ENCODE results near the gene OR52N2. TPM values are rescaled to one million over a fixed set of nuclear protein-coding genes. Genes with fewer than 3 reads are reported as not detected.
A peak's percentile ranks its signal among the peaks of the same experiment; 100 is the strongest.

OR52N2 gene
- not detected for total RNA-seq

DNA sequence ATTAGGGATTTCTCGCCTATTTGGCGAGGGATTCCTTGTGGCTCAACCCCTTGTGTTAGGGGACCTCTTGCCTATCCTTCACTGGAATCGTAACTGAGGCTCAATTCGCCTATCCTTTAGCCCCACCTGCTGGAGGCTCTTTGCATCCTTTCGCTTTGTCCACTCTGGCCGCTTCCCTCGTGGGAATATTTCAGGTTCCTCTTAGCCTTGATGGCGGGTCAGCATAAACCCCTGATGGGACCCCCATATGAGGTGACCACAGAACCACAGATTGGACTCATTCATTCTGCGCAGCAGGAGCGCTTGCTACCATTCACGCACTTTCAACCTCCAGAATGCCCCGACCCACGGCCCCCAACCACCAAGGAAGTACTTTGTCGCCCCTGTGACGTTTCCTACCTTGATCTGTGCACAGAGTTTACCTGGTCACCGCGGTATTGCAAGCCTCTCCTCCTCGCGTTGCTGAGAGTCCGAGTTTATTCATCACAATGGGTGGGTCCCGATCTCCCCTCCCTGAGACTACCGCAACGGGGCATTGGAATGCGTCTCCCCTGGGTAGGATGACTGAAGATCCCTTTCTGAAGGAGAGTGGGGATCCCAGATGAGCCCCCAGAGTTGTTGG is at the start of gene OR52N2:
TSS of gene OR52N2 (plus strand) at position 425 of the 622 bp plus-strand sequence. CDS start 11,412 bp downstream, outside the sequence.
- peak; percentile 61 to 76 for DNase-seq
- 13 to 16% methylated on average over 24 of the region's 24 CpGs for WGBS, 2 donors

GRCh38 chr11:5767056-5767455 is 41.7 kb upstream of the OR52N2 start:
- H3K9me3 ChIP-seq, result no peaks in the 10 kb centered on the region
- no peaks in the 10 kb centered on the region for H3K36me3 ChIP-seq
- intact Hi-C loops (cut with DNase I), result no loop called here
- WGBS, 2 donors, result 71 to 79% methylated on average over 1 of the region's 1 CpG
- TF ChIP-seq POLR2A (IDR thresholded peaks at IDR 0.05), result no peak
- TF ChIP-seq, protein P1, sequence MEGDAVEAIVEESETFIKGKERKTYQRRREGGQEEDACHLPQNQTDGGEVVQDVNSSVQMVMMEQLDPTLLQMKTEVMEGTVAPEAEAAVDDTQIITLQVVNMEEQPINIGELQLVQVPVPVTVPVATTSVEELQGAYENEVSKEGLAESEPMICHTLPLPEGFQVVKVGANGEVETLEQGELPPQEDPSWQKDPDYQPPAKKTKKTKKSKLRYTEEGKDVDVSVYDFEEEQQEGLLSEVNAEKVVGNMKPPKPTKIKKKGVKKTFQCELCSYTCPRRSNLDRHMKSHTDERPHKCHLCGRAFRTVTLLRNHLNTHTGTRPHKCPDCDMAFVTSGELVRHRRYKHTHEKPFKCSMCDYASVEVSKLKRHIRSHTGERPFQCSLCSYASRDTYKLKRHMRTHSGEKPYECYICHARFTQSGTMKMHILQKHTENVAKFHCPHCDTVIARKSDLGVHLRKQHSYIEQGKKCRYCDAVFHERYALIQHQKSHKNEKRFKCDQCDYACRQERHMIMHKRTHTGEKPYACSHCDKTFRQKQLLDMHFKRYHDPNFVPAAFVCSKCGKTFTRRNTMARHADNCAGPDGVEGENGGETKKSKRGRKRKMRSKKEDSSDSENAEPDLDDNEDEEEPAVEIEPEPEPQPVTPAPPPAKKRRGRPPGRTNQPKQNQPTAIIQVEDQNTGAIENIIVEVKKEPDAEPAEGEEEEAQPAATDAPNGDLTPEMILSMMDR (IDR thresholded peaks at IDR 0.05), result no peak
- H3K4me3 ChIP-seq (replicated peaks in 1 of 3), result no peak overlapping the region
- H3K27ac ChIP-seq, result no peak overlapping the region
- DNase-seq, result no peak
- H3K27me3 ChIP-seq, result no peaks in the 10 kb centered on the region
- no peaks in the 10 kb centered on the region for H3K4me1 ChIP-seq

More for the DNA sequence above, at the start of gene OR52N2:
- H3K4me1 ChIP-seq, result no peaks in the 10 kb centered on the region
- no peak within 1 kb of the TSS for H3K27ac ChIP-seq
- peak within 1 kb of the TSS in 2 of 3 donors; percentile 9 for H3K4me3 ChIP-seq (replicated peaks in 1 of 3)
- no peaks in the 10 kb centered on the region for H3K36me3 ChIP-seq
- no peaks in the 10 kb centered on the region for H3K27me3 ChIP-seq
- intact Hi-C loops (cut with DNase I), result loop anchor here (5.0 to 10.0 kb wide), 2 partner anchors 331 to 684 kb away; no protein-coding TSS in a partner anchor
- TF ChIP-seq POLR2A (IDR thresholded peaks at IDR 0.05), result no peak
- TF ChIP-seq, protein P1 (IDR thresholded peaks at IDR 0.05), result peak in 5 of 6 experiments; percentile 49 to 86 (median 81)
- no peaks in the 10 kb centered on the region for H3K9me3 ChIP-seq

GRCh38 chr11:5783255-5783654 is 25.5 kb upstream of the OR52N2 start, which contains the start of gene OR52N5:
Gene OR52N5, minus strand, starts transcription at chr11:5783355. Its CDS starts 4,721 bp downstream, at chr11:5778634.
- intact Hi-C loops (cut with DNase I), result no loop called here
- no peaks in the 10 kb centered on the region for H3K9me3 ChIP-seq
- DNase-seq, result no peak
- H3K27me3 ChIP-seq, result no peaks in the 10 kb centered on the region
- H3K4me1 ChIP-seq, result no peaks in the 10 kb centered on the region
- no peak within 1 kb of the TSS for H3K27ac ChIP-seq
- 43 to 67% methylated on average over 4 of the region's 4 CpGs for WGBS, 2 donors
- TF ChIP-seq POLR2A (IDR thresholded peaks at IDR 0.05), result no peak
- TF ChIP-seq, protein P1 (IDR thresholded peaks at IDR 0.05), result no peak
- no peaks in the 10 kb centered on the region for H3K36me3 ChIP-seq
- H3K4me3 ChIP-seq (replicated peaks in 1 of 3), result no peak within 1 kb of the TSS

DNA sequence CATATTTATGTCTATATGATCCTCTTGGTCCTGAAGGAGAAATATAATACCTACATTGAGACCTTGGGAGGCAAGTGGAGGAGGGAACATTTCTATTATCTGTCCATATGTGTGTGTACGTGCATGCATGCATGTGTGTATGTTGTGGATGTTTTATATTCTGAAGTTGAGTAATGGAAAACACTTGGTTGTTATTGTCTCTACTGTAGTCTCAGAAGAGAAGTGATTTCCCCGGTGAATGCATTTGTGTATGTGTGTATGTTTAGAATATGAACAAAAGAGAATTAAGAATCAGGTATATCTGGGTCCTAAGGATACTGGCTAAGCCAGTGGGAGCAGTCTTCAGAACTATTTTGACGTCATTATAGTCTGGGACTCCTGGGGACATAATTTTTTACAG is 17.6 kb upstream of the OR52N2 start, which contains the start of gene OR52N1:
TSS of gene OR52N1 (minus strand) at position 101 of the 400 bp plus-strand sequence. CDS start 2,449 bp downstream, outside the sequence.
- 83 to 88% methylated on average over 3 of the region's 3 CpGs for WGBS, 2 donors
- no peaks in the 10 kb centered on the region for H3K36me3 ChIP-seq
- intact Hi-C loops (cut with DNase I), result no loop called here
- no peak for DNase-seq
- no peak within 1 kb of the TSS for H3K4me3 ChIP-seq (replicated peaks in 1 of 3)
- H3K27me3 ChIP-seq, result no peaks in the 10 kb centered on the region
- no peaks in the 10 kb centered on the region for H3K9me3 ChIP-seq
- no peaks in the 10 kb centered on the region for H3K4me1 ChIP-seq
- no peak within 1 kb of the TSS for H3K27ac ChIP-seq
- TF ChIP-seq, protein P1 (IDR thresholded peaks at IDR 0.05), result no peak
- no peak for TF ChIP-seq POLR2A (IDR thresholded peaks at IDR 0.05)

DNA sequence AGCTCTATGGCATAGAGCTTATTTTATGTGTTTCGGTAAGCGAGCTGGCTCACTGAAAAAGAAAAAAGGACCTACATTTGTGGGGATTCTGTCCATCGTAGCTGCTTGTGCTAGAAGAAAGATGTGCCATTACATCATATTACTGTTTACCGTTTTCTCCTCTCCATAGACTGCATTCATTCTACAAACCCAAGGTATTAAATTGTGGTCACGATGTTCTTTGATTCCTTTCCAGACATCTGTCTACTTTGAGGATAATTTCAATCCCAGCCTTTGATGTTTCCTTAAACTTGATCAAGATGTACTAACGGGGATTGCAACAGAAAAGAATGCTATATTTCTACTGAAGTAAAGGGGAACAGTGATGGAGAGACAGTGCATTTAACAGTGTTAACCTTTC is 12.2 kb upstream of the OR52N2 start:
- no peaks in the 10 kb centered on the region for H3K27me3 ChIP-seq
- no peaks in the 10 kb centered on the region for H3K4me1 ChIP-seq
- no peaks in the 10 kb centered on the region for H3K36me3 ChIP-seq
- DNase-seq, result no peak
- intact Hi-C loops (cut with DNase I), result no loop called here
- H3K9me3 ChIP-seq, result no peaks in the 10 kb centered on the region
- H3K27ac ChIP-seq, result no peak overlapping the region
- TF ChIP-seq POLR2A (IDR thresholded peaks at IDR 0.05), result no peak
- TF ChIP-seq, protein P1 (IDR thresholded peaks at IDR 0.05), result no peak
- 88 to 92% methylated on average over 6 of the region's 6 CpGs for WGBS, 2 donors
- H3K4me3 ChIP-seq (replicated peaks in 1 of 3), result no peak overlapping the region
